GM11168 (cell line): ENCODE measurements around the gene AGAP1.
"Not testable (repeated sequence)": the region's sequence is repeated elsewhere in the genome, so short reads cannot be mapped to it uniquely, and the experiment has no call there.

Source experiments
- in situ Hi-C: fragments of 300-500 bp; cut with MboI; formaldehyde crosslinking; loops from one replicate; pipeline ENCODE4 v1.12.0; 2022; ENCODE audit warnings: low sequenced_read_pairs; ENCODE audit not compliant: unreplicated experiment

AGAP1 gene

DNA sequence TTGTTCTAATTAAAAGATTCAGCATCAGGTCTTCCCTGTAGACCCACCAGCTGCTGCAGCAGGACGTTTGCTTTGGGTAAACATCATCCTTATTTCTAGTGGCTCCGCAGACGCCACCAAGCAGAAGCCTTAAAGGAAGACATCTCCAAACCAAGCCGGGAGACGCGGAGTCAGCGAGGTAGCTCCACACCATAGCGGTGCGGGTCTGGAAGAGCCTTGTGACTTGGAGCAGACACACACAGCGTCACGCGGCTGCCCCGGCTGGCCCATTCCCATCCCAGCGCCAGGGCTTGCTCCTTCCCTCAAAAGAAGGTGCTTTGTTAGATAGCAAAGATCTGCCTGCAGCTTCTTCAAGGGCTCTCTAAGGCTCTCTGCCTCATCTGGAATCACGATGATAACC, 437.8 kb downstream of the AGAP1 start:
- in situ Hi-C loops = no loop called here

DNA sequence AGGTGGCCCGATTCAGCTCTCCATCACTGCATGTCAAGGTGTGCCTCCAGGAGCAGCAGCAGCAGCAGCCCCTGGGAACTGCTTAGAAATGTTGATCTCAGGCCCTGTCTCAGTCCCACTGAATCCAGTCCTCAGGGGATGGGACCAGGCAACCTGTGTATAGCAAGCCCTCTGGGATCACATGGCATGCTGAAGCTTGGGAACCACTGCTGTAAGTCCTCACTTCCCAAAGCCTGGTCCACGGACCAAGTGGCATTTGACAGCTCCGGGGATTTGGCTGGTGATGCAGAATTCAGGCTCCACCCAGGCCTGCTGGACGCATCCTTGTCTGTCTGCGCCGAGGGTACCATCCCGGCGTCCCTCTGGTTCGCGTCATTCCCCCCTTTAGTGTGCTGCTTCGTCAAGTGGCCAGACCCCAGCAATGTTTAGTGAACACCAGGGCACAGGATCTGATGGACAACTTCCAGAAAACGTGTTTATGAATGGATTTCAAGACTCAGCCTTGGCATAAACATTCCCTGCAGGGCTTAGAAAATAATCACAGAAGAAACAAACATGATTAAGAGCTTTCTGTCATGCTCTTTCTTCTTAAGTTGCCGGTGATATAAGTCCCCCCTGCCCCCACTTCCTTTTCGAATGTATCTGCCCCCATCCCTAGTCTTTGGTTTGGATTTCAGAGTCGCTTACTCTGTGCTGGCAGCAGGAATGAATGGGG, 440.4 kb downstream of the AGAP1 start:
- in situ Hi-C loops = no loop called here

DNA sequence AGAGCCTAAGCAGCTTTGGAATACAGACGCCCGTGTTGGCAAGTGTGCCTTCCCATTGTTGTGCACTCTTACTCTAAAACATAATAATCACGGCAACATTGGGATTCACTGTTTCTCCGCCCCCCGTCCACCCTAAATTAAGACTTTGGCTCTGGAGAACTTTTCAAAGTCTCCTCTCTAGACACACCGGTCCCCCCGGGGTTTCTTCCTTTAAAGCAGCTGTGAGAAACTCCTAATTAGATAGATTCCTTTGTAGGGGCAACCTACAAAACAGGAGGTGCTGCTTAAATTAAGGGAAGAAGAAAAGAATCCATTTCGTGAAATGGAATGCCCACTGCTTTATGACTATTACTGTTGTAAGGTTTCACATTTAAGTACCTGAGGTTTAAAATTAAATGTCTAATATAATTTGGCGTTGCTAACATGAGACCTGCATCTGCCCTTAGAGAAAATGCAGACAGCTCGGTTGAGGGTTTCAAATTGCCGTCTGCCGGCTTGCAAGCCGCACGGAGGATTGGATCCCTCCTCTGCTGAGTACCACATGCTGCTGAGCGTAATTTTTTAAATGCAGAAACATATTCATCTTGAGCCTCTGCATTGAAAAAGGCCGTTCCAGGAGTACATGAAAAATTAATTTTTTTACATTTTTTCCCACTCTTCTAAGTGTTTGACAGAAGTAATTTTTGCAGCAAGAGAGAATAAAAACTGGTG, 441.1 kb downstream of the AGAP1 start:
- in situ Hi-C loops = no loop called here

GRCh38 chr2:235935773-235936172, 441.9 kb downstream of the AGAP1 start:
- in situ Hi-C loops = no loop called here

DNA sequence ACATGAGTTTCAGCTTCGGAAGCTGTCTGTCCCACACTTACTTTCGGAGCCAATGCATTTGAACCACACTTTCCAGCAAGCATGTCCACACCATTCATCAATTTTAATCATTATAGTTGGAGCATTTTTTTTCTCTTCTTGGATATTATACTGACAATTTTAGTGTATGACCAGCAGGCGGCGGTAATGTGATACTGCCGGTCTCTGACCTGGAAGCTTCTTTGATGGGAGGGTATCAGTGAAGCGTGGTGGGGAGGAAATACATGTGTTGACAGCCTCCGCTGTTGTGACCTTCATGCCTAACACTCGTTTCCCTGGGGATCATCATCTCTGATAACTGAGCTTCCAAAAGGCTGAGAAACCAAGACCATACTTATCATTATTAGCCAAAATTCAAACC, 442.6 kb downstream of the AGAP1 start:
- in situ Hi-C loops = no loop called here

- in situ Hi-C loops = no loop called here
Observed at GRCh38 chr2:235937087-235937486, 443.2 kb downstream of the AGAP1 start.

DNA sequence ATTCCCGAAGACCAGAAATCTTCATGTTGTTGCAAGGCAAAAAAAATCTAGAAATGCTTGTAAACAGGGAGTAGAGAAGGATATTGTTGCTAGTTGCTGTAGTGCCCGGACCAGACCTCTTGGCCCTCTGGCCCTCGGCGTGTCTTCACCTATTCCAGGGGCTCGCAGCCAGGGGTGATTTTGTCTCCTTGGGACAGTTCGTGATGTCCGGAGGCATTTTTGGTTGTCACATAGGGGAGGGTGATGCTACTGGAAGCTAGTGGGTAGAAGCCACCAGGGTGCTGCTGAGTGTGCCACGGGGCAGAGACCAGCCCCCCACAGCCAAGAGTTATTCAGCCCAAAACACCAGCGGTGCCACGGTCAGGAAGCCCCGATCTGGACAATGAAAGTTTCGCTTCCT, 443.7 kb downstream of the AGAP1 start:
- in situ Hi-C loops = no loop called here

- in situ Hi-C loops = no loop called here
Observed at GRCh38 chr2:235937936-235938335, 444.1 kb downstream of the AGAP1 start.

GRCh38 chr2:235938611-235939010, 444.8 kb downstream of the AGAP1 start:
- in situ Hi-C loops = no loop called here

- in situ Hi-C loops = no loop called here
Observed at GRCh38 chr2:235939471-235939870, 445.6 kb downstream of the AGAP1 start.

DNA sequence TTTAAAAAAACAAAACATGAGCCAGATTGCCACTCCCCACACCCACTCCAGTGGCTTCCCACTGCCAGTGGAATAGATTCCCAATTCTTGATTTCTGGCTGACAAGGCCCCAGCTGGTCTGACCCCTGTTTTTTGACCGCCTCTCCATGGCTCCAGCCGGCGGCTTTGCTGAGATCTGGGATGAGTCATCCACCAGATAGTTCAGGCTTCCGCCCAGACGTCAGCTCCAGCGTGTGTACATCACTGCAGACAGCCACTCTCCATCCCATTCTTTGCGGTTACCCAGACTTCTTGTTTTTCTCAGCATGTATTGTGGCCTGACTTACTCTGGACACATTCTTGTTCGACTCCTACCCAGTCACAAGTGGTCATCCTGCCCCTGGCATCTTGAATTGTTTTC, 446.5 kb downstream of the AGAP1 start:
- in situ Hi-C loops = no loop called here

DNA sequence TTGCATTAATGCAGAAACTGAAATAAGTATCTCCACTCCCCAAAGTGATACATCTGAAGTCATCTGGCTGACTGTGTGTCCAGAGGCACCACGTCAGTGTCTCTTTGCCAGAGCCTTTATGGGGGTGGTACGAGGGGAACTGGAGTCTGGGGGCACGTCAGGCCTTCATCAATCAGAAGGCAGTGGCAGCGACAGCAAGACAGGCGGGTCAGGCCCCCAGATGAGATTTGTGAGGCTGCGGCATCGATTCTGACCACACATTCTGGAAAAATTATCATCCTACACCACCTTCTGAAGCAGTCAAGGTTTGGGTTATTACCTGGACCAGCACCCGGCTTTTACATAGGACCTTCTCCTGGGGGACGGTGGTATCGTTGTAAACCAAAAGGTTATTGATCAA, 450.7 kb downstream of the AGAP1 start:
- in situ Hi-C loops = no loop called here

DNA sequence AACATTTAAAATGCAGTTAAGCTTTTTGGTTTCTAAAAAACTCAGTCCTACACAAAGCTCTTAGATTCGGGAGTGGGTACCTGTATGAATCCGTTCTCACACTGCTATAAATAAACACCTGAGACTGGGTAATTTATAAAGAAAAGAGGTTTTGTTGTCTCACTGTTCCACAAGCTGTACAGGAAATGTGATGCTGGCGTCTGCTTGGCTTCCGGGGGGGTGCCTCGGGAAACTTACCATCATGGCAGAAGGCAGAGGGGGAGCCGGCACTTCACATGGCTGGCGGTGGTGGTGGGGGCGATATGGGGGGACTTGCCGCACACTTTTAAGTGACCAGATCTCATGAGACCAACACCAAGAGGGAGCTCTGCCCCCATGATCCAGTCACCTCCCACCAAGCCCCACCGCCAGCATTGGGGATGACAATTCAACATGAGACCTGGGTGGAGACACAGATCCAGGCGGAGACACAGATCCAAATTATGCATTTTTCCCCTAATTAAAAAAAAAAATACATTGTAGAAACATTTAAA, 451.8 kb downstream of the AGAP1 start:
- in situ Hi-C loops = no loop called here

DNA sequence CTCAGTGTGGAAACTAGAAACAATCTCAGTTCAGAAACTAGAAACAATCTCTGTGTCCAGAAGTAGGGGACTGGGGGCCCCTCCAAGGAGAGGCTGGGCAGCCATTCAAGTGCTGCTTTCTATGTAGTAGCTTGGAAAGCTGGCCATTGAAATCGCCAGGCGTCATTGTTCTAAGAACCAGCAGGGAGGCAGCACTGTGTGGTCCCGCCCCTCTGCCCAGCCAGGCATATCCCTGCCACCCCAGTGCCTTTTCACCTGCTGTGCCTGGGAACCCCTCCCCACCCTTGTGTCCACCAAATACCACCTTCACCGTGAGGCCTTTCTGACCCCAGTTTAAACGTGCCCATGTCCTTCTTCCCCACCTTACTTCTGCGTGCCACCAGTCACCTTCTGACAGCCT, 452.7 kb downstream of the AGAP1 start:
- in situ Hi-C loops = no loop called here

DNA sequence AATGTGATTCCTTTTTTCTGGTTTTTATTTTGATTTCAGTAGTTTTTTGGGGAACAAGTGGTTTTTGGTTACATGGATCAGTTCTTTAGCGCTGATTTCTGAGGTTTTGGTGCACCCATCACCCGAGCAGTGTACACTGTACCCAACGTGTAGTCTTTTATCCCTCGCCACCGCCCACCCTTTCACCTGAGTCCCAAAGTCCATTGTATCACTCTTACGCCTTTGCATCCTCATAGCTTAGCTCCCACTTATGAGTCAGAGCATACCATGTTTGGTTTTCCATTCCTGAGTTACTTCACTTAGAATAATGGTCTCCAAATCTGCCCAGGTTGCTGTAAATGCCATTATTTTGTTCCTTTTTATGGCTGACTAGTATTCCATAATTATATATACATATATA, 453.2 kb downstream of the AGAP1 start:
- in situ Hi-C loops = not testable (repeated sequence)

DNA sequence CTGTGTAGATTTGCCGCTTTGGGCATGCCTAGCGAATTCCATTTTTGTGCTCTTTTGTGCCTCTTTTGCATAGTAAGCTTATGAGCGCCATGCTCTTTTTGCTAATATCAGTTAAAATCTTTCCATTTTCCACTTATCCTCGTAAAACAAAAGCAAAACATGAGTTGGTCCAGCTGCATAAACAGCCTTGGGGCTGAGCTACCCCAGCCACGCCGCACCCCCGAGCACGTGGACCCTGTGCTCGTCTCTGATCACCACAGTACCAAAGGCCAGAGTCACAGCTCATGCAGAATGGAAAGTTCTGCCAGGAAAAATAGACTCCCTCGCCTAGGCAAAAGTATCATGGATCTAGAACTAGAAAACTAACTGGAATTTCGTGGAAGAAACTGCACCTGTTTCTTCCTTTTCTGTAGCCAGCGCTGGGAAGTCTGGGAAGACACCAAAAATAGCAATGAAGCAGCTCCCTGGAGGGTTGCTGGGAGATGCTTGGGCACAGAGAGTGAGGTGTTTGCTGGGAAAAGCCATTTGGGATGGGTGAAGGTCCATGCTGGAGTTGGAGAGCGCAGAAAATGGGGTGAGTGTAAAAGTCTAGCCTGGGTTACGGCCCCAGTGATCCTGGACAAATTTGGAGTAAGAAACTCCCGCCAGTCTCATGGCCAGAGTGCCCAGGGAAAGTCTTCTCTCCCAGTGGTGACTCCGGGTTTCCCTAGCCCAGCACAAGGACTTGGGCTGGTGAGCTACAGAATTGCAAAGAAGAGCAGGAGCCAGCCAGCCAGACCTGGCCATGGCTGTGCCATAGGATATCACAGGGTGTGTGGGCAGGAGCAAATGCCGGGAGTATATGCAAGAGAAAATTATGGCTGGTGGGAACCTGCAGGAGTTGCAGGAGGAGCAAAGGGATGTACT, 456.0 kb downstream of the AGAP1 start:
- in situ Hi-C loops = no loop called here

GRCh38 chr2:235950473-235950809, 456.6 kb downstream of the AGAP1 start:
- in situ Hi-C loops = no loop called here

DNA sequence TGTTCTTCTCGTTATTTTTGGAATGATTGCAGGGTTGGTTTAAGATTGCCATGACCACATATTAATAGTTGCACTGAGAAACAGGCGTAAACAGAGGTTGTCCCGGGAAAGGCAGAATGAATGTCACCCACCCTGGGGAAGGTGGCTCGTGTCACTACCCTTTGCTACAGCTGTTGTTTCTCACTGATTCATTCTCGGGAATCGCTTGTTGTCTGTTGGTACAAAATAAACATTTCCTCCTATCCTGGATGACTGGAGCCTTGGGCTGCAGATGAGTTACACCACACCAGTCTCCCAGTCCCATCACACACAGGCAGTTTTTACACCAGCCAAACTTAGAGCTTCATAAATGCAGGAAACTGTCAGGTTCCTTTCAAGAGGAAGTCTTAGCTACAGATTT, 457.6 kb downstream of the AGAP1 start:
- in situ Hi-C loops = no loop called here

DNA sequence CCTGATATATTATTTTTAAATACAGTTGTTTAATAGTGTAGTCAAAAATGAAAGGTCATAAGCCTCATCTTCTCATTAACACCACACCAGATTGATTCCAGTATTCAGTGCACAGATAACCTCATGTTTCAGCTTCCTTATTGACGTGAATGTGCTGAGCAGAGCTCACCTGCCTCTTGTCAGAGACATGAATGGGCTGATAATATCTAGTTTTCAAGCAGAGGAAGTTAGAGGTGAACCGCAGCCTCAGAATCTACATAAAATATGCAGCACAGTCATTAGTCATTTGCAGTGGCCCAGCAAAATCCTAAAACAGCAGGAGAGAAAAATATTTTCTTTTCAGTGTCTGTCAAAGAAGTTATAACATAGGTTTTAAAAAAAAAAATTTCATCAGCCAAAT, 458.1 kb downstream of the AGAP1 start:
- in situ Hi-C loops = no loop called here

DNA sequence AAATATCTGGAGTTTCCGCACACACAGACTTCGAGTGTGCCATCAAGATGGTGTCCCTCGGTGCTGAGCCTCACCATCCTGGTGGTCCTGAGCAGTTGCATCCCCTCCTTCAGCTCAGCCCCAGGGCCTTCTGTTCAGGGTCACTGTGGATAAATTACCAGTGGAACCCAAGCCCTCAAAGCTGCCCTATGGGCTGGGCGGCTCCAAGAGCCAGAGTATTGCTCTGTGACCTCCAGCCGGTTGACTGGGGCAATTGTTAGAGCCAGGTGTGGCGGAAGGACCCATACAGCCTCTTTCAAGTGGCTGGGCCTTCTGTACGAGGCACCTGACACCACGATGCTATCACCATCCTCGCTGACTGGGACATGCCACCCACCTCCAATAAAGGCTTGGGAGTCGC, 458.9 kb downstream of the AGAP1 start:
- in situ Hi-C loops = no loop called here

DNA sequence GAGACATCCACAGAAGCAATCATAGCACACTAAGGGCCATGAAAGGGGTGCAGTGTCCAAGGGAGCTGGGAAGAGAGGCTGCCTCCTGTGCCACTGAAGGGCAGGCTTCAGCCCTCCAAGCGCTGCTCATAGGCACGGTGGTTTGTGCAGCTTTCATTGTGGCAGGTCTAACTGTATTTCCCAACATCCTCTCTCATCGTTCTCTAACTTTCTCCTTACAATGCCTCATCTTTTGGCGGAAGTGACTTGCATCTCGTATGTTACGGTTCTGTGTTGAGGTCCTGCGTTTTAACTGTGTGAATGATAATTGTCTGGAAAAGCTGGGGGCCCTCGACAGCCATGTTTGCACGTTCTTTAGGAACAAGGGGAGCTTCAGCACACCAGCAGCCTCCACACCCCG, 460.4 kb downstream of the AGAP1 start:
- in situ Hi-C loops = no loop called here
